HS-5 (cell line): ENCODE measurements around the gene SMCR8.
"Not testable (repeated sequence)": the region's sequence is repeated elsewhere in the genome, so short reads cannot be mapped to it uniquely, and the experiment has no call there.

ENCODE experiments used
- DNase-seq: peaks from one replicate; pipeline ENCODE4 v3.0.0-alpha.2; 2012; ENCODE audit warnings: low read depth

Gene SMCR8

GRCh38 chr17:18318771-18319450, 3.8 kb downstream of the SMCR8 start:
- DNase-seq, result no peak

DNA sequence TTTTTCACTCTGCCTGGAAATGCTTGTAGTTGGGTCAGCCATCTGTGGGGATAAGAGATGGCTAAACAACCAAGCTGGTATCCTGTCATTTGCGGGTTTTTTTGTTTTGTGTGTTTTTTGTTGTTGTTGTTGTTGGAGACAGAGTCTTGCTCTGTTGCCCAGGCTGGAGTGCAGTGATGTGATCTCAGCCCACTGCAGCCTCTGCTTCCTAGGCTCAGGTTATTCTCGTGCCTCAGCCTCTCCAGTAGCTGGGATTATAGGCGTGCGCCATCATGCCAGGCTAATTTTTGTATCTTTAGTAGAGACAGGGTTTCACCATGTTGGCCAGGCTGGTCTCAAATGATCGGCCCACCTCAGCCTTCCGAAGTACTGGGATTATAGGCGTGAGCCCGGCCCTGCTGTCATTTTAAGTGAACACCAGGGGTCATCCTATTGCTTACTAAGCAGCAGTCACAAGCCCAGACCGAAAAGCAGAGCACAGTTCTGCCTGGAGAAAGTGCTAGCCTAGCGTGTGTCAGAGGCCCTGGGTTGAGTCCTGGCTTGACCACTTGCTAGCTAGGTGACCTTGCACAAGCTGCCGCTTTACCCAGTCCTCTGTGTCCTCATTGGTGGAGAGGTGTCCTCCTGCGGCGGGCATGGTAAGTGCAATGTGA, 4.6 kb downstream of the SMCR8 start:
- DNase-seq, result no peak

- DNase-seq, result no peak
Observed at GRCh38 chr17:18320301-18320700, 5.2 kb downstream of the SMCR8 start.

- DNase-seq, result no peak
Observed at GRCh38 chr17:18321309-18321708, 6.2 kb downstream of the SMCR8 start.

DNA sequence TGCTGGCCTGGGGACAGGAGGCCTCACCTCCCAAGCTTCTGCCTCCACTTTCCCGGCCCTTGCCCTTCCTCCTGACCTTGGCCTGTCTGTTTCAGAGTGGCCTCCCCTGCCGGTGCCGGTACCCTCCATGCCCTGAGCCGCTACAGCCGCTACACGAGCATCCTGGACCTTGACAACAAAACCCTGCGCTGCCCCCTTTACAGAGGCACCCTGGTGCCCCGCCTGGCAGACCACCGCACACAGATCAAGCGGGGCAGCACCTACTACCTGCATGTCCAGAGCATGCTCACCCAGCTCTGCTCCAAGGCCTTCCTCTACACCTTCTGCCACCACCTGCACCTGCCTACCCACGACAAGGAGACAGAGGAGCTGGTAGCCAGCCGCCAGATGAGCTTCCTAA, 7.4 kb downstream of the SMCR8 start:
- no peak for DNase-seq

DNA sequence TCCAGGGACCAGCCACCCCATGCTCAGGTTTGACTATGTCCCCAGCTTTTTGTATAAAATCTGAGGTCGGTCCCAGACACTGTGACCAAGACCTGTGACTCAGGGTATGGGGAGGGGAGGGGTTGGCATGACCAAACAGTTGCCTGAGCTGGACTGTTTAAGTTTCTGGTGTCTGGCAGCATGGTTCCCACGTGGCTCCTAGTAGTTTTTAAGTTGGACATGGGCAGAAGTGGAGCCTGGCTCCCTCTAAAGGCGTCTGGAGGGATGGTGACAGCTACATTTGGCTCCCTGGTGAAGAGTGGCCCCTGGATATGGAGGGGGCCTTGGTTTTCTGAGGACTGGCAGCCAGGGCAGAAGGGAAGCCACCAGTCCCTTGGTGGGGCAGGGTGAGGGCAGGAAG, 7.9 kb downstream of the SMCR8 start:
- no peak for DNase-seq

- DNase-seq, result no peak
Observed at GRCh38 chr17:18323507-18324139, 8.5 kb downstream of the SMCR8 start.

- no peak for DNase-seq
Observed at GRCh38 chr17:18324140-18325050, 9.3 kb downstream of the SMCR8 start.

DNA sequence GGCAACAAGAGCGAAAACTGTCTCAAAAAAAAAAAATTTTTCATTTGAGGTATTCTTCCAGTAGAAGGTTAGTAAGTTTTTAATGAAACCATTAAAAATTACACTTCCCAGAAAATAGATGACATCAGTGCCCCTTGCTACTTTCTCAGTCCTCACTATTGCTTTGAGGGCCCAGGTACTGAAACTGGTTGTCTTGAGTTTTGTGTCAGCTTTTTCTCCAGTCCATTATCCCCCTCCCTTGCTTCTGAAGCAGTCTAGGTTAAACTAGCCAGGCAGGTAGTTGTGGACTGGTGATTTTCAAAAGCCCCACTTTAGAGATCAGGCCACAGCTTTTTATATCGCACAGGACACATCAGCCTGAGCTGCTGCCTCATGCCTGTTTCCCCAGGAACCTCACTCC, 10.9 kb downstream of the SMCR8 start:
- no peak for DNase-seq

DNA sequence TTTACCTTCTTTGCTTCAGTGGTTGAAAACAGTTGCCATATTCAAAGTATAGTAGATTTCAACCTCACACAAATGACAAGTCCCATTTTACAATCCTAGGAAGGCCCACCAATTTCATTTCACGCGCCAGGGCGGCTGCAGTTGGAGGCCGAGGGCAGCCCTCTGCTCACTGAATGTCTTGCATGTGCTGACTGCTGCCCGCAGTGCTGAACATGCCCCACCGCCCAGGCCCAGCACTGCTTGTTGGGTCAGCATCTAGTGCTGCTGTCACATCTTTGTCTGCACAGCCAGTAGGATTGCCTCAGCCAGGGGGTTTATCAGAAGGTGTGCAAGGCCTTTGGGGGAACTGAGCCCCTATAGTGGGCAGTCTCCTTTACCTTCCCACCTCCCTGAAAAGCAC, 11.5 kb downstream of the SMCR8 start:
- DNase-seq, result no peak

DNA sequence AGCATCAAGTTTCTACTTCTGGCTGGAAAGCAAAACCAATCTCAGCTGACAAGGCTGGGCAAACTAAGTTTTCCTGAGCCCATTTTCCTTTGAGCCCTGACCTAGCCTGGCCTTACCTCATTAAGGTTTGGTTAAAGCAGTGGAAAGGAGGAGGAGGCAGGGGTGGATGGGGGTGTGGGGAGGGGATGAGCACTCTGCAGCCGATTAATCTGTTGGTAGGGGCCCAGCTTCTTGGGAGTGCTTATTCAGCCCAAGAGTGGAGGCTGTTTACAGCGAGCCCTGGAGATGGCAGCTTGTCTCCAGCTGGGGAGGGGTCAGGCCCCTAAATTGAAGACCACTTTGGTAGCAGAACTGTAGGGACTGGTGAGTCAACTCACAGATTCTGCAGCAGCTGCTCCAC, 12.0 kb downstream of the SMCR8 start:
- no peak for DNase-seq

DNA sequence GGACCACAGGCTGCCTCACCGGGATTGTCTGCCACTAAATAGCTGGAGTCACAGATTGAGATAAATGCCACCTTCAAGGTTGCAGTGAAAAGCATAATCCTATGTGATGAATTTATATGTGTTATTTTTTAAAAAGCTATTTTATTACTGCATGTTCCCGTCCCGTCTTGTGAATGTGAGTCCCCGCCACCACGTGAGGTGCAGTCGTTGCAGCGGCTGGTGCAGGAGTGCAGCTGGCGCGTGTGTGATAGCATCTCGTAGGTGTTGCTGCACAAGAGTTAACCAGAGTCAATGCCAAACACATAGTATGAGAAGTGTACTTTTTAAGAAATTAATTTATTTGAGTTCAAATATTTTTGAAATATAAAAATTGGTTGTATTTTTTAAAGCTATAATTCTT, 12.5 kb downstream of the SMCR8 start:
- DNase-seq, result no peak

DNA sequence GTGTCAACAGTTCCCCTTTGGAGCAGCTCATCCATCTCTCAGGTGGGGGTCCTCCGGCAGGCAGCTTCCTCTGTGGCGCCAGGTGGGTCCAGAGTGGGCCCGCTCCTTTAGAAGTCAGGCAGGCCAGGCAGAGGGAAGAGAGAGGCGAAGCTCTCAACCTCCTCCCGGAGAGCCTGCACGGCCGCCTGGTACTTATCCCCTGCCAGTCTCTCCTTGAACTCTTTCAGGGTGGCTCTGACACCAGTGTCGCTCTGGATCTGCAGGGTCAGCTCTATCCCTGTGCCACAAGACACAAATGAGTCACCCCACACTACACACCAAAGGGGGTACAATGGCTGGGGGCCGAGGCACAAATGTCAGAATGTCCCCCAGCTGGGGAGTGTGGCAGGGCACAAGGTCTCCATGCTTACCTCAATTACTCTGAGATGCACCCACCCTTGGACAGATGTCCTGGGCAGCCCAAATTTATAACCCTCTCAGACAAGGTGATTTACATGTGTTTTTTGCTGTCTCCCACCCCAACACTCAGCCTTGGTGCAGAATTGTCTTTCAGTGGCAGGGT, 13.6 kb downstream of the SMCR8 start:
- DNase-seq, result no peak

GRCh38 chr17:18331879-18332278, 16.8 kb downstream of the SMCR8 start:
- DNase-seq, result no peak

- DNase-seq, result peak; percentile 25
Observed at GRCh38 chr17:18332909-18333489, 17.9 kb downstream of the SMCR8 start.

DNA sequence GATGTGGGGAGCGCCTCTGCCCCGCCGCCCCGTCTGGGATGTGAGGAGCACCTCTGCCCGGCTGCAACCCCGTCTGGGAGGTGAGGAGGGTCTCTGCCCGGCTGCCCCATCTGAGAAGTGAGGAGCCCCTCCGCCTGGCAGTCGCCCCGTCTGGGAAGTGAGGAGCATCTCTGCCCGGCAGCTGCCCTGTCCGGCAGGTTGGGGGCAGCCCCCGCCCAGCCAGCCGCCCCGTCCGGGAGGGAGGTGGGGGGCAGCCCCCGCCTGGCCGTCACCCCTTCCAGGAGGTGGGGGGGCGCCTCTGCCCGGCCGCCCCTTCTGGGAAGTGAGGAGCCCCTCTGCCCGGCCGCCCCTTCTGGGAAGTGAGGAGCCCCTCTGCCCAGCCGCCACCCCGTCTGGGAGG, 23.1 kb downstream of the SMCR8 start:
- not testable (repeated sequence) for DNase-seq

- no peak for DNase-seq
Observed at GRCh38 chr17:18339933-18340332, 24.8 kb downstream of the SMCR8 start.

- DNase-seq, result no peak
Observed at GRCh38 chr17:18344021-18344420, 28.9 kb downstream of the SMCR8 start.

- DNase-seq, result no peak
Observed at GRCh38 chr17:18353541-18353940, 38.4 kb downstream of the SMCR8 start.

- no peak for DNase-seq
Observed at GRCh38 chr17:18356624-18357023, 41.5 kb downstream of the SMCR8 start.

GRCh38 chr17:18360518-18360917, 45.4 kb downstream of the SMCR8 start:
- DNase-seq, result no peak
